Natural killer cell (primary cell): ENCODE results near the gene HTR4. TPM values are rescaled to one million over a fixed set of nuclear protein-coding genes. Genes with fewer than 3 reads are reported as not detected.

Experiments used
- ATAC-seq, 3 donors: fragments of 150-1000 bp in 2 of 3; fragments of 200-7000 bp in 1 of 3; cut with Tn5 transposase; 1 replicate in 1 of 3; 2 replicates in 2 of 3; pipeline ENCODE4 v1.10.0; 2021; ENCODE audit warnings: mild to moderate bottlenecking in 2 of 3, moderate library complexity in 2 of 3
- DNase-seq, 2 donors: peaks; one replicate each; pipeline versions ENCODE4 v3.0.0 to v3.0.0-alpha.2; 2013 to 2021; ENCODE audit warnings: mixed read lengths in 1 of 2
- H3K27ac ChIP-seq: one replicate; pipeline ENCODE4 v1.5.1; 2013; ENCODE audit warnings: mild to moderate bottlenecking, low read length
- H3K27me3 ChIP-seq: one replicate; pipeline ENCODE4 v1.6.1; 2013; ENCODE audit warnings: low read length; ENCODE audit not compliant: control insufficient read depth, insufficient read depth
- H3K36me3 ChIP-seq: one replicate; pipeline ENCODE4 v1.6.1; 2013; ENCODE audit warnings: low read length; ENCODE audit not compliant: control insufficient read depth, insufficient read depth
- H3K4me1 ChIP-seq: one replicate; pipeline ENCODE4 v1.6.1; 2013; ENCODE audit warnings: low read length; ENCODE audit not compliant: control insufficient read depth, insufficient read depth
- H3K4me3 ChIP-seq: one replicate; pipeline ENCODE4 v1.5.1; 2013; ENCODE audit warnings: low read length
- H3K9me3 ChIP-seq: one replicate; pipeline ENCODE4 v1.6.1; 2013; ENCODE audit warnings: low read length; ENCODE audit not compliant: control insufficient read depth, insufficient read depth
- H3K27ac Mint-ChIP-seq, 2 donors: one replicate each; pipeline ENCODE4 v1.8.0; 2022; ENCODE audit warnings: mild to moderate bottlenecking in 2 of 2, mixed read lengths in 2 of 2, moderate library complexity in 1 of 2
- H3K27me3 Mint-ChIP-seq, 2 donors: one replicate each; pipeline ENCODE4 v1.8.0; 2022; ENCODE audit warnings: low read depth in 2 of 2, mixed read lengths in 2 of 2
- H3K36me3 Mint-ChIP-seq: one replicate; pipeline ENCODE4 v1.8.0; 2022; ENCODE audit warnings: mixed read lengths
- H3K4me1 Mint-ChIP-seq, 2 donors: one replicate each; pipeline ENCODE4 v1.8.0; 2022; ENCODE audit warnings: mixed read lengths in 2 of 2
- H3K4me3 Mint-ChIP-seq: one replicate; pipeline ENCODE4 v1.8.0; 2022; ENCODE audit warnings: mild to moderate bottlenecking, moderate library complexity, mixed read lengths
- H3K9me3 Mint-ChIP-seq, 2 donors: one replicate each; pipeline ENCODE4 v1.8.0; 2022; ENCODE audit warnings: mixed read lengths in 2 of 2
- WGBS: methylation state at CpG from one replicate; pipeline ENCODE4 v1.1.7; 2013; ENCODE audit warnings: missing lambda C conversion rate; ENCODE audit not compliant: insufficient coverage; 5-methylcytosine and 5-hydroxymethylcytosine counted together
- intact Hi-C: fragments of 100-400 bp; cut with micrococcal nuclease; formaldehyde crosslinking; loops from one replicate; pipeline ENCODE4 v1.14.2; 2022
- total RNA-seq, 4 donors: library from RNA; stranded (reverse); fragments of 120-200 nt in 1 of 4; gene quantifications; one replicate each; pipeline versions ENCODE4 v1.2.3 to v1.2.4, GENCODE V29; 2013 to 2022
- TF ChIP-seq, protein P1 (sequence below): fragments of 200-600 bp; IDR thresholded peaks from one replicate; pipeline ENCODE4 v1.8.0; 2022; ENCODE audit warnings: antibody characterized with exemption

The HTR4 gene
- total RNA-seq, 3 donors from 2014 or later (not counting 1 experiment from before 2014, with no cell fraction given) = not detected

DNA sequence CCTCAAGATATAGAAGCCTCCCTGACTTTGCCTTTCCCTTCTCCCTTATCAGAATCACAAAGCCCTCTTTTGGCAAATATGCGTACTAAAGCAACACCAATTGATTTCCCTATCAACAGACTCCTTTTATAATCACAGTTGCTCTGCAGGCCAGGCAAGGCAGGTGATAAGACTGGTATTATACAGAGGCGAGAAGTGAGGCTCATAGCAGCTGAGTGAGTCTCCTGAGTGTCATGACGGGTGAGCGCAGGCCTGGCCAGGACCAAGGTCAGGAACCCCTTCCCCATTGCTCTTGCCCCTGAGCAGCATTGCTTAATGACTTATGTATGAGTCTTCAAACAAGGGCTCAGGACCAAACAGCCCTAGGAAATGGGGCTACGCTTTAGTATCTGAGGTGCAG, 199.8 kb downstream of the HTR4 start:
- ATAC-seq = no peak
- 98% methylated on average over 5 of the region's 5 CpGs for WGBS
- Mint-ChIP-seq H3K36me3 (no peaks in the 10 kb centered on the region), H3K9me3 (no peaks in the 10 kb centered on the region), H3K27ac (no peak overlapping the region), H3K4me1 (no peaks in the 10 kb centered on the region), H3K27me3 (peaks cover 13 to 22% of the 10 kb centered on the region in 2 donors), H3K4me3 (no peak overlapping the region)
- no peaks in the 10 kb centered on the region for H3K36me3 ChIP-seq
- DNase-seq = no peak
- H3K27me3 ChIP-seq = peaks cover 3% of the 10 kb centered on the region
- H3K9me3 ChIP-seq = no peaks in the 10 kb centered on the region
- H3K4me3 ChIP-seq = no peak overlapping the region
- no peaks in the 10 kb centered on the region for H3K4me1 ChIP-seq
- TF ChIP-seq, protein P1, sequence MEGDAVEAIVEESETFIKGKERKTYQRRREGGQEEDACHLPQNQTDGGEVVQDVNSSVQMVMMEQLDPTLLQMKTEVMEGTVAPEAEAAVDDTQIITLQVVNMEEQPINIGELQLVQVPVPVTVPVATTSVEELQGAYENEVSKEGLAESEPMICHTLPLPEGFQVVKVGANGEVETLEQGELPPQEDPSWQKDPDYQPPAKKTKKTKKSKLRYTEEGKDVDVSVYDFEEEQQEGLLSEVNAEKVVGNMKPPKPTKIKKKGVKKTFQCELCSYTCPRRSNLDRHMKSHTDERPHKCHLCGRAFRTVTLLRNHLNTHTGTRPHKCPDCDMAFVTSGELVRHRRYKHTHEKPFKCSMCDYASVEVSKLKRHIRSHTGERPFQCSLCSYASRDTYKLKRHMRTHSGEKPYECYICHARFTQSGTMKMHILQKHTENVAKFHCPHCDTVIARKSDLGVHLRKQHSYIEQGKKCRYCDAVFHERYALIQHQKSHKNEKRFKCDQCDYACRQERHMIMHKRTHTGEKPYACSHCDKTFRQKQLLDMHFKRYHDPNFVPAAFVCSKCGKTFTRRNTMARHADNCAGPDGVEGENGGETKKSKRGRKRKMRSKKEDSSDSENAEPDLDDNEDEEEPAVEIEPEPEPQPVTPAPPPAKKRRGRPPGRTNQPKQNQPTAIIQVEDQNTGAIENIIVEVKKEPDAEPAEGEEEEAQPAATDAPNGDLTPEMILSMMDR = no peak
- intact Hi-C loops = no loop called here
- no peak overlapping the region for H3K27ac ChIP-seq

DNA sequence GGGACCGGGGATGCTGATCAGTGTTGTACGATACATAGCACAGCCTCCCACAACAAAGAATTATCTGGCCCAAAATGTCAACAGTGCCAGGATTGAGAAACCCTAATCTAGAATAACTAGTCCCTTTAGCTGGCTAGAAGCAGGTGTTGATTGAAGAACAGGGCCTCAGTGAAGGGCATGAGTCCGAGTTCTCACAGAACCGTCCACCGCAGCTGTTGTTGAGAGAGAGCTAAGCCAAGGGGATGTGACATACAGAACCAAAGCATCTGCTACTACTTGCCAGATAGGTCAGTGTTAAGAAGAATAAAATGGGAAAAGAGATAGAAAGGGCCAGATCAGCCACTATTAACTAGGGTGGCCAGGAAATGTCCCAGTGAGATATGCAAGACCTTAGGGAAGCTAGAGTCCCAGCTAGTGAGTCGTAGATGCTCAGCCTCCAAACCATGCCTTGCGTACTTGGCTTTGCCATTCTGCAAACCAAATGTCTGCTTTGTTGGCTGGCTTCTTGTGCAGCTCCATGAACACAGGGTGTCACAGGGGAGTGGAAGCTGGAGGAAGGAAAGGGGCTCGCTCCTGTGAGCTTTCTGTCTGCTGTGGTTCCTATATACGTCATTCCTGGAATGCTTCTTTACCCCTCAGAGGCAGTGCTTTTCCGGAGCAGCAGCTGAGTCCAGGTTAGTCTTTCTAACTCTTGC, 201.7 kb downstream of the HTR4 start:
- Histone ChIP-seq H3K27ac (no peak overlapping the region), H3K27me3 (no peaks in the 10 kb centered on the region), H3K36me3 (no peaks in the 10 kb centered on the region), H3K4me3 (no peak overlapping the region), H3K9me3 (no peaks in the 10 kb centered on the region), H3K4me1 (no peaks in the 10 kb centered on the region)
- TF ChIP-seq, protein P1 = no peak
- no peak overlapping the region for H3K4me3 Mint-ChIP-seq
- peaks cover 5 to 8% of the 10 kb centered on the region in 2 donors for H3K27me3 Mint-ChIP-seq
- no peak overlapping the region for H3K27ac Mint-ChIP-seq
- H3K4me1 Mint-ChIP-seq = no peaks in the 10 kb centered on the region
- ATAC-seq (no peak), DNase-seq (no peak)
- intact Hi-C loops = no loop called here
- H3K9me3 Mint-ChIP-seq = no peaks in the 10 kb centered on the region
- H3K36me3 Mint-ChIP-seq = no peaks in the 10 kb centered on the region
- 89% methylated on average over 10 of the region's 10 CpGs for WGBS

DNA sequence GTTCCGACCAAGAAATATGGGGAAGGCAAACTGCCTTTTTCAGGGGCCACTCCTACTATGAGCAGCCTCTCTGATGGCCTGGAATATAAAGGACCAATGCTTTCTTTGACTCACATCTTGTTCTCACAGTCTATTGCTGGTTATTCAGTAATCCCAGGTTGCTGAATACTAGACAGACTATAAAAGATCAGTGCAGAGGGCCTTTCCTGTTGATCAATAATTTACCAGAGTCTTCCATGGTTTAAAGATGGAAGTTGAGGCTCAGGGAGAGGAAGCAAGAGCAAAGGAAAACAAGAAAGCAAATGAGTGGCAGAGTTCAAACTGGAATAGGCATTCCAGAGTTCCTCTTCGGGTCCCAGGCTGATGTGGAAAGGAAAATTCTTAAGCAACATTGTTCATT, 207.7 kb downstream of the HTR4 start:
- no peaks in the 10 kb centered on the region for H3K36me3 Mint-ChIP-seq
- Histone ChIP-seq H3K4me1 (no peaks in the 10 kb centered on the region), H3K9me3 (no peaks in the 10 kb centered on the region), H3K27ac (no peak overlapping the region), H3K4me3 (no peak overlapping the region), H3K27me3 (no peaks in the 10 kb centered on the region), H3K36me3 (peaks cover 15% of the 10 kb centered on the region)
- DNase-seq (no peak), ATAC-seq (no peak)
- no peaks in the 10 kb centered on the region for H3K9me3 Mint-ChIP-seq
- no peak overlapping the region for H3K27ac Mint-ChIP-seq
- H3K27me3 Mint-ChIP-seq = no peaks in the 10 kb centered on the region
- H3K4me3 Mint-ChIP-seq = no peak overlapping the region
- 96% methylated on average over 2 of the region's 2 CpGs for WGBS
- TF ChIP-seq, protein P1 = no peak
- H3K4me1 Mint-ChIP-seq = peaks cover 0 to 5% of the 10 kb centered on the region in 2 donors
- intact Hi-C loops = no loop called here

GRCh38 chr5:148445578-148445977, 208.7 kb downstream of the HTR4 start:
- Histone ChIP-seq H3K36me3 (peaks cover 23% of the 10 kb centered on the region), H3K27ac (no peak overlapping the region), H3K27me3 (no peaks in the 10 kb centered on the region), H3K4me1 (no peaks in the 10 kb centered on the region), H3K4me3 (no peak overlapping the region), H3K9me3 (no peaks in the 10 kb centered on the region)
- ATAC-seq (no peak), DNase-seq (no peak)
- no peak overlapping the region for H3K27ac Mint-ChIP-seq
- peaks cover under 1% of the 10 kb centered on the region for H3K36me3 Mint-ChIP-seq
- H3K4me1 Mint-ChIP-seq = peaks cover 0 to 5% of the 10 kb centered on the region in 2 donors
- no peak overlapping the region for H3K4me3 Mint-ChIP-seq
- 88% methylated on average over 2 of the region's 3 CpGs for WGBS
- intact Hi-C loops = no loop called here
- H3K27me3 Mint-ChIP-seq = no peaks in the 10 kb centered on the region
- TF ChIP-seq, protein P1 = no peak
- H3K9me3 Mint-ChIP-seq = no peaks in the 10 kb centered on the region
